SK-N-SH treated with all-trans-retinoic acid at 6 μM for 48 hours (cell line): ENCODE measurements around the gene ZNF627.
"Not testable (repeated sequence)": the region's sequence is repeated elsewhere in the genome, so short reads cannot be mapped to it uniquely, and the experiment has no call there.

ENCODE experiments used
- ARNTL ChIP-seq: fragments of 450-650 bp; formaldehyde crosslinking; IDR thresholded peaks from 2 replicates; pipeline ENCODE4 v1.5.0; 2020; ENCODE audit warnings: low read depth, mild to moderate bottlenecking, moderate library complexity, borderline replicate concordance
- CREB5 ChIP-seq: fragments of 250-450 bp; sonication (Bioruptor Pico); IDR thresholded peaks from 2 replicates; pipeline ENCODE4 v1.5.1; 2020; ENCODE audit warnings: low read depth, mild to moderate bottlenecking, moderate library complexity
- PATZ1 ChIP-seq: fragments of 250-450 bp; sonication (Bioruptor Pico); IDR thresholded peaks from 2 replicates; pipeline ENCODE4 v1.8.0; 2020; ENCODE audit warnings: mild to moderate bottlenecking, moderate library complexity, borderline replicate concordance
- PPARA ChIP-seq: fragments of 250-450 bp; sonication (Bioruptor Pico); IDR thresholded peaks from 2 replicates; pipeline ENCODE4 v1.5.0; 2020; ENCODE audit warnings: mild to moderate bottlenecking, borderline replicate concordance
- RARB ChIP-seq: fragments of 250-450 bp; sonication (Bioruptor Pico); IDR thresholded peaks from 2 replicates; pipeline ENCODE4 v1.8.0; 2021; ENCODE audit warnings: mild to moderate bottlenecking, moderate library complexity
- TSHZ2 ChIP-seq: fragments of 250-450 bp; sonication (Bioruptor Pico); IDR thresholded peaks from 2 replicates; pipeline ENCODE4 v1.5.0; 2020; ENCODE audit warnings: mild to moderate bottlenecking, moderate library complexity
- ZFP3 ChIP-seq: fragments of 250-450 bp; sonication (Bioruptor Pico); IDR thresholded peaks from 2 replicates; pipeline ENCODE4 v1.5.0; 2020; ENCODE audit warnings: mild to moderate bottlenecking, moderate library complexity
- ZFP30 ChIP-seq: fragments of 450-650 bp; formaldehyde crosslinking; IDR thresholded peaks from 2 replicates; pipeline ENCODE4 v1.5.0; 2022; ENCODE audit warnings: mild to moderate bottlenecking, moderate library complexity
- ZNF70 ChIP-seq: fragments of 450-650 bp; formaldehyde crosslinking; IDR thresholded peaks from 2 replicates; pipeline ENCODE4 v1.5.0; 2020; ENCODE audit warnings: mild to moderate bottlenecking, moderate library complexity

GRCh38 chr19:11634018-11634662 lies 36.9 kb downstream of the ZNF627 start:
- not testable (repeated sequence) for TF ChIP-seq CREB5 (CRISPR knock-in tag); TSHZ2 (CRISPR knock-in tag); ZNF70 (CRISPR knock-in tag); PATZ1 (CRISPR knock-in tag); ARNTL (CRISPR knock-in tag); ZFP30 (CRISPR knock-in tag); ZFP3 (CRISPR knock-in tag); RARB (CRISPR knock-in tag); PPARA
